OCI-LY7 (cell line): Measurements from ENCODE around the gene RPL10L.

Experiments
- CTCF ChIP-seq: fragments of 200-600 bp; sonication (generic); conservative IDR thresholded peaks from 2 replicates; pipeline ENCODE4 v1.5.1; 2014; ENCODE audit warnings: mild to moderate bottlenecking, antibody characterized with exemption, low read length, moderate library complexity, mixed read lengths
- EZH2phosphoT487 ChIP-seq: fragments of 200-600 bp; sonication (generic); IDR thresholded peaks from 2 replicates; pipeline ENCODE4 v1.6.1; 2018; ENCODE audit warnings: low read depth, borderline replicate concordance, mild to moderate bottlenecking, mixed run types, antibody characterized with exemption, low read length, moderate library complexity, mixed read lengths

- no peak for TF ChIP-seq CTCF
- no peak for TF ChIP-seq EZH2phosphoT487
These were observed 20.5 kb upstream of the RPL10L start for GRCh38 chr14:46672128-46672527.
